ENCODE results near the gene CEP83. TPM values are rescaled to one million over a fixed set of nuclear protein-coding genes. Genes with fewer than 3 reads are reported as not detected.
A peak's percentile ranks its signal among the peaks of the same experiment; 100 is the strongest.

Gene CEP83
- total RNA-seq, 6 donors from 2014 or later, result 9.7 to 40.9 (median 16.2) TPM

- peaks cover 15 to 23% (median 18%) of the 10 kb centered on the region in 4 donors for H3K4me1 ChIP-seq
- TF ChIP-seq POLR2A (IDR thresholded peaks at IDR 0.05), result no peak
- TF ChIP-seq POLR2AphosphoS5 (IDR thresholded peaks at IDR 0.05), result no peak
- TF ChIP-seq CTCF (IDR thresholded peaks at IDR 0.05), result no peak
- TF ChIP-seq EP300 (IDR thresholded peaks at IDR 0.05), result no peak
- no peak for DNase-seq
- peak in 1 of 2 donors; percentile 83 for ATAC-seq (ENCODE audit: low FRiP score in 2 of 2)
- no peak overlapping the region for H3K4me3 ChIP-seq
- H3K9me3 ChIP-seq, result no peaks in the 10 kb centered on the region
- H3K36me3 ChIP-seq, result peaks cover 0 to 9% (median 4%) of the 10 kb centered on the region in 4 donors
- no peaks in the 10 kb centered on the region for H3K27me3 ChIP-seq
- WGBS, 2 donors, result 47 to 48% methylated on average over 13 of the region's 13 CpGs
- peak overlapping the region; percentile 0 to 70 (median 21) for H3K27ac ChIP-seq
These were observed 170.0 kb downstream of the CEP83 start for GRCh38 chr12:94289461-94290312.

- Histone ChIP-seq H3K36me3 (peaks cover 0 to 9% (median 4%) of the 10 kb centered on the region in 4 donors), H3K4me1 (peaks cover 28 to 34% (median 32%) of the 10 kb centered on the region in 4 donors), H3K4me3 (no peak overlapping the region), H3K27ac (no peak overlapping the region), H3K27me3 (no peaks in the 10 kb centered on the region), H3K9me3 (no peaks in the 10 kb centered on the region)
- WGBS, 2 donors, result 82 to 89% methylated on average over 10 of the region's 10 CpGs
- TF ChIP-seq POLR2A (IDR thresholded peaks at IDR 0.05) (no peak), POLR2AphosphoS5 (IDR thresholded peaks at IDR 0.05) (no peak), CTCF (IDR thresholded peaks at IDR 0.05) (no peak), EP300 (IDR thresholded peaks at IDR 0.05) (no peak)
- DNase-seq, result no peak
- ATAC-seq (ENCODE audit: low FRiP score in 2 of 2), result no peak
These were observed 172.4 kb downstream of the CEP83 start for GRCh38 chr12:94287245-94287628.

- H3K4me3 ChIP-seq, result no peak overlapping the region
- 95 to 97% methylated on average over 4 of the region's 4 CpGs for WGBS, 2 donors
- ATAC-seq (ENCODE audit: low FRiP score in 2 of 2), result no peak
- no peak overlapping the region for H3K27ac ChIP-seq
- peaks cover 0 to 9% (median 4%) of the 10 kb centered on the region in 4 donors for H3K36me3 ChIP-seq
- H3K9me3 ChIP-seq, result no peaks in the 10 kb centered on the region
- peaks cover 33 to 37% (median 35%) of the 10 kb centered on the region in 4 donors for H3K4me1 ChIP-seq
- no peaks in the 10 kb centered on the region for H3K27me3 ChIP-seq
- no peak for DNase-seq
- TF ChIP-seq POLR2AphosphoS5 (IDR thresholded peaks at IDR 0.05), result no peak
- TF ChIP-seq EP300 (IDR thresholded peaks at IDR 0.05), result no peak
- TF ChIP-seq CTCF (IDR thresholded peaks at IDR 0.05), result no peak
These were observed 173.0 kb downstream of the CEP83 start for GRCh38 chr12:94286583-94287244.

- no peak overlapping the region for H3K27ac ChIP-seq
- H3K27me3 ChIP-seq, result no peaks in the 10 kb centered on the region
- H3K4me3 ChIP-seq, result no peak overlapping the region
- H3K36me3 ChIP-seq, result peaks cover 0 to 9% (median 4%) of the 10 kb centered on the region in 4 donors
- DNase-seq (no peak), ATAC-seq (ENCODE audit: low FRiP score in 2 of 2) (no peak)
- WGBS, 2 donors, result 90 to 97% methylated on average over 8 of the region's 8 CpGs
- TF ChIP-seq EP300 (IDR thresholded peaks at IDR 0.05), result no peak
- TF ChIP-seq POLR2A (IDR thresholded peaks at IDR 0.05), result no peak
- no peak for TF ChIP-seq POLR2AphosphoS5 (IDR thresholded peaks at IDR 0.05)
- no peak for TF ChIP-seq CTCF (IDR thresholded peaks at IDR 0.05)
- no peaks in the 10 kb centered on the region for H3K9me3 ChIP-seq
- peaks cover 34 to 37% (median 36%) of the 10 kb centered on the region in 4 donors for H3K4me1 ChIP-seq
These were observed 173.6 kb downstream of the CEP83 start for GRCh38 chr12:94285943-94286582.
